Natural killer cell (primary cell): ENCODE results near the gene FXR1. TPM values are rescaled to one million over a fixed set of nuclear protein-coding genes. Genes with fewer than 3 reads are reported as not detected.

ENCODE experiments used
- ATAC-seq, 3 donors: fragments of 150-1000 bp in 2 of 3; fragments of 200-7000 bp in 1 of 3; cut with Tn5 transposase; 1 replicate in 1 of 3; 2 replicates in 2 of 3; pipeline ENCODE4 v1.10.0; 2021; ENCODE audit warnings: mild to moderate bottlenecking in 2 of 3, moderate library complexity in 2 of 3
- DNase-seq, 2 donors: peaks; one replicate each; pipeline versions ENCODE4 v3.0.0 to v3.0.0-alpha.2; 2013 to 2021; ENCODE audit warnings: mixed read lengths in 1 of 2
- H3K27ac ChIP-seq: one replicate; pipeline ENCODE4 v1.5.1; 2013; ENCODE audit warnings: mild to moderate bottlenecking, low read length
- H3K27me3 ChIP-seq: one replicate; pipeline ENCODE4 v1.6.1; 2013; ENCODE audit warnings: low read length; ENCODE audit not compliant: control insufficient read depth, insufficient read depth
- H3K36me3 ChIP-seq: one replicate; pipeline ENCODE4 v1.6.1; 2013; ENCODE audit warnings: low read length; ENCODE audit not compliant: control insufficient read depth, insufficient read depth
- H3K4me1 ChIP-seq: one replicate; pipeline ENCODE4 v1.6.1; 2013; ENCODE audit warnings: low read length; ENCODE audit not compliant: control insufficient read depth, insufficient read depth
- H3K4me3 ChIP-seq: one replicate; pipeline ENCODE4 v1.5.1; 2013; ENCODE audit warnings: low read length
- H3K9me3 ChIP-seq: one replicate; pipeline ENCODE4 v1.6.1; 2013; ENCODE audit warnings: low read length; ENCODE audit not compliant: control insufficient read depth, insufficient read depth
- H3K27ac Mint-ChIP-seq, 2 donors: one replicate each; pipeline ENCODE4 v1.8.0; 2022; ENCODE audit warnings: mild to moderate bottlenecking in 2 of 2, mixed read lengths in 2 of 2, moderate library complexity in 1 of 2
- H3K27me3 Mint-ChIP-seq, 2 donors: one replicate each; pipeline ENCODE4 v1.8.0; 2022; ENCODE audit warnings: low read depth in 2 of 2, mixed read lengths in 2 of 2
- H3K36me3 Mint-ChIP-seq: one replicate; pipeline ENCODE4 v1.8.0; 2022; ENCODE audit warnings: mixed read lengths
- H3K4me1 Mint-ChIP-seq, 2 donors: one replicate each; pipeline ENCODE4 v1.8.0; 2022; ENCODE audit warnings: mixed read lengths in 2 of 2
- H3K4me3 Mint-ChIP-seq: one replicate; pipeline ENCODE4 v1.8.0; 2022; ENCODE audit warnings: mild to moderate bottlenecking, moderate library complexity, mixed read lengths
- H3K9me3 Mint-ChIP-seq, 2 donors: one replicate each; pipeline ENCODE4 v1.8.0; 2022; ENCODE audit warnings: mixed read lengths in 2 of 2
- WGBS: methylation state at CpG from one replicate; pipeline ENCODE4 v1.1.7; 2013; ENCODE audit warnings: missing lambda C conversion rate; ENCODE audit not compliant: insufficient coverage; 5-methylcytosine and 5-hydroxymethylcytosine counted together
- intact Hi-C: fragments of 100-400 bp; cut with micrococcal nuclease; formaldehyde crosslinking; loops from one replicate; pipeline ENCODE4 v1.14.2; 2022
- total RNA-seq, 4 donors: library from RNA; stranded (reverse); fragments of 120-200 nt in 1 of 4; gene quantifications; one replicate each; pipeline versions ENCODE4 v1.2.3 to v1.2.4, GENCODE V29; 2013 to 2022
- TF ChIP-seq, protein P1 (sequence below): fragments of 200-600 bp; IDR thresholded peaks from one replicate; pipeline ENCODE4 v1.8.0; 2022; ENCODE audit warnings: antibody characterized with exemption

The FXR1 gene
- total RNA-seq, 3 donors from 2014 or later (not counting 1 experiment from before 2014, with no cell fraction given): 135 to 149 (median 148) TPM

DNA sequence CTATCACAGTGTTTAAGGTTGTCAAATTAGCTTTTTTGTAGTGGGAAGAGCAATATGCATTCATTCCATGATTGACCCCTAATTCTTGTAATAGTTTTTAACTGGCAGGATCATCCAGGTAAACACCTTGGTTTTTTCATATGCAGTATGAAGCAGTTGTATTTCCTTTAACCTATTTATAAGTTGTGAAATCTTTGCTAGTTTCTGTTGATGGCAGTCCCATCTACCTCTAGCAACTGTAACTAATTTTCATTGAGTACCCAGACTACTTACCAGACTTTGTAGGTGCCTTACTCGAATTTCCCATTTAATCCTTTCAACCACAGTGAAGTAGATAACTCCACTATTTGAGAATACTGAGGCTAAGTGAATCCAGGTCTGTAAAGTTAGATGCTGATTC lies 6.1 kb downstream of the FXR1 start:
- DNase-seq (no peak), ATAC-seq (no peak)
- 60% methylated on average over 1 of the region's 1 CpG for WGBS
- no peak overlapping the region for H3K27ac ChIP-seq
- H3K4me1 ChIP-seq: peaks cover 4% of the 10 kb centered on the region
- H3K27me3 ChIP-seq: no peaks in the 10 kb centered on the region
- no peaks in the 10 kb centered on the region for H3K9me3 ChIP-seq
- H3K36me3 Mint-ChIP-seq: no peaks in the 10 kb centered on the region
- TF ChIP-seq, protein P1, sequence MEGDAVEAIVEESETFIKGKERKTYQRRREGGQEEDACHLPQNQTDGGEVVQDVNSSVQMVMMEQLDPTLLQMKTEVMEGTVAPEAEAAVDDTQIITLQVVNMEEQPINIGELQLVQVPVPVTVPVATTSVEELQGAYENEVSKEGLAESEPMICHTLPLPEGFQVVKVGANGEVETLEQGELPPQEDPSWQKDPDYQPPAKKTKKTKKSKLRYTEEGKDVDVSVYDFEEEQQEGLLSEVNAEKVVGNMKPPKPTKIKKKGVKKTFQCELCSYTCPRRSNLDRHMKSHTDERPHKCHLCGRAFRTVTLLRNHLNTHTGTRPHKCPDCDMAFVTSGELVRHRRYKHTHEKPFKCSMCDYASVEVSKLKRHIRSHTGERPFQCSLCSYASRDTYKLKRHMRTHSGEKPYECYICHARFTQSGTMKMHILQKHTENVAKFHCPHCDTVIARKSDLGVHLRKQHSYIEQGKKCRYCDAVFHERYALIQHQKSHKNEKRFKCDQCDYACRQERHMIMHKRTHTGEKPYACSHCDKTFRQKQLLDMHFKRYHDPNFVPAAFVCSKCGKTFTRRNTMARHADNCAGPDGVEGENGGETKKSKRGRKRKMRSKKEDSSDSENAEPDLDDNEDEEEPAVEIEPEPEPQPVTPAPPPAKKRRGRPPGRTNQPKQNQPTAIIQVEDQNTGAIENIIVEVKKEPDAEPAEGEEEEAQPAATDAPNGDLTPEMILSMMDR: no peak
- no peak overlapping the region for H3K4me3 ChIP-seq
- peak overlapping the region in 1 of 2 donors; percentile 31 for H3K27ac Mint-ChIP-seq
- H3K27me3 Mint-ChIP-seq: no peaks in the 10 kb centered on the region
- intact Hi-C loops: no loop called here
- H3K4me3 Mint-ChIP-seq: no peak overlapping the region
- H3K4me1 Mint-ChIP-seq: peaks cover 53 to 55% of the 10 kb centered on the region in 2 donors
- no peaks in the 10 kb centered on the region for H3K9me3 Mint-ChIP-seq
- H3K36me3 ChIP-seq: no peaks in the 10 kb centered on the region

DNA sequence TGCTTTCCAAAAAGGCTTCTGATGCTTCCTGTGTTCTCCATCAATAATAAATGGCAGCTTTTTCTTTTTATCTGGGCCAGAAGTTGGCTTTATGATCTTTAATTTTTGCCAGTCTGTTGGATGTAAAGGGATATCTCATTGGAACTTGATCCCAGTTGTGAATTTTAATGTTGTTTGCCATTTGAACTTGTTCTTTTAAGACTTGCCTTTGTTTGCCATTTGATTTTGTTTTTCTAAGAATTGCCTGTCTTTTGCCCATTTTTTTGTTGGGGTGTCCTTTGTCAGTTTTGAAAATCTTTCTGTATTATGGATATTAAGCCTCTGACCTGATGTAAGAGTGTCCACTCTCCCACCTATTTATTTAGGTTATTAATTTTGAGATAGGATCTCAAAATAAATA lies 9.8 kb downstream of the FXR1 start:
- H3K4me1 ChIP-seq: peaks cover 6% of the 10 kb centered on the region
- ATAC-seq: no peak
- H3K27me3 ChIP-seq: no peaks in the 10 kb centered on the region
- H3K4me3 ChIP-seq: no peak overlapping the region
- no peak for DNase-seq
- Mint-ChIP-seq H3K27me3 (no peaks in the 10 kb centered on the region), H3K9me3 (no peaks in the 10 kb centered on the region), H3K4me3 (no peak overlapping the region), H3K27ac (peak overlapping the region in 1 of 2 donors; percentile 39), H3K36me3 (no peaks in the 10 kb centered on the region), H3K4me1 (peaks cover 51% of the 10 kb centered on the region in 2 donors)
- intact Hi-C loops: no loop called here
- H3K36me3 ChIP-seq: no peaks in the 10 kb centered on the region
- H3K9me3 ChIP-seq: no peaks in the 10 kb centered on the region
- TF ChIP-seq, protein P1: no peak
- no peak overlapping the region for H3K27ac ChIP-seq

DNA sequence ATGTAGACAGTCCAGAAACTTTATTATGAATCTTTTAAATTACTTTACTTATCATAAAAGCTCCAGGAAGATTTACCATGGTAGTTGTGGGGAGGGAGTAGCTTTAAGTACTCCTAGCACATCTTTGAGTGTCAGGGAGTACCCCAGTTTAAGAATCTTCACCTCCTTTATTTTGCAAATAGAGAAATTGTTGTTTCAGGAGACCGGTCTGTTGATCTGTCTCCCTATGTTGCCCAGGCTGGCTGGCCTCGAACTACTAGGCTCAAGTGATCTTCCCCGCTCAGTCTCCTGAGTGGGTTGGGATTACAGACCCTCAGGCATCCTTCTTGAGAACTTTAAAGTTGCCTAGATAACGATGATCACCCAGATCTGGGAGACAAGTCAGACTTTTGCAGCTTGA lies 11.1 kb downstream of the FXR1 start:
- Mint-ChIP-seq H3K27ac (peak overlapping the region in 1 of 2 donors; percentile 39), H3K4me1 (peaks cover 54 to 58% of the 10 kb centered on the region in 2 donors), H3K36me3 (no peaks in the 10 kb centered on the region), H3K4me3 (no peak overlapping the region), H3K9me3 (no peaks in the 10 kb centered on the region), H3K27me3 (no peaks in the 10 kb centered on the region)
- Histone ChIP-seq H3K27ac (no peak overlapping the region), H3K27me3 (no peaks in the 10 kb centered on the region), H3K36me3 (no peaks in the 10 kb centered on the region), H3K9me3 (no peaks in the 10 kb centered on the region), H3K4me1 (peaks cover 6% of the 10 kb centered on the region), H3K4me3 (no peak overlapping the region)
- DNase-seq (no peak), ATAC-seq (no peak)
- intact Hi-C loops: no loop called here
- 95% methylated on average over 4 of the region's 4 CpGs for WGBS
- TF ChIP-seq, protein P1: no peak

GRCh38 chr3:180926526-180926925 lies 14.1 kb downstream of the FXR1 start:
- DNase-seq (no peak), ATAC-seq (no peak)
- TF ChIP-seq, protein P1: no peak
- no peaks in the 10 kb centered on the region for H3K27me3 ChIP-seq
- Mint-ChIP-seq H3K4me1 (peaks cover 73 to 75% of the 10 kb centered on the region in 2 donors), H3K4me3 (no peak overlapping the region), H3K27ac (peak overlapping the region in 1 of 2 donors; percentile 43), H3K9me3 (no peaks in the 10 kb centered on the region), H3K36me3 (no peaks in the 10 kb centered on the region), H3K27me3 (no peaks in the 10 kb centered on the region)
- WGBS: 96% methylated on average over 2 of the region's 2 CpGs
- H3K27ac ChIP-seq: no peak overlapping the region
- H3K4me3 ChIP-seq: no peak overlapping the region
- peaks cover 9% of the 10 kb centered on the region for H3K4me1 ChIP-seq
- intact Hi-C loops: no loop called here
- no peaks in the 10 kb centered on the region for H3K36me3 ChIP-seq
- H3K9me3 ChIP-seq: no peaks in the 10 kb centered on the region
